Endodermal cell (in vitro differentiated cells): Measurements from ENCODE around the gene TMEM164. TPM values are rescaled to one million over a fixed set of nuclear protein-coding genes. Genes with fewer than 3 reads are reported as not detected.

Experiments
- DNase-seq: peaks from one replicate; pipeline ENCODE4 v3.0.0-alpha.2; 2017
- H3K27ac ChIP-seq: 2 replicates; pipeline ENCODE4 v1.5.1; 2013; ENCODE audit warnings: mild to moderate bottlenecking, low read depth, low read length, moderate library complexity
- H3K27me3 ChIP-seq: 2 replicates; pipeline ENCODE4 v1.6.1; 2013; ENCODE audit warnings: mild to moderate bottlenecking, low read length, moderate library complexity; ENCODE audit not compliant: insufficient read depth, control insufficient read depth, poor library complexity, severe bottlenecking
- H3K36me3 ChIP-seq: 2 replicates; pipeline ENCODE4 v1.7.0; 2013; ENCODE audit warnings: mild to moderate bottlenecking, low read length, moderate library complexity; ENCODE audit not compliant: control insufficient read depth, insufficient read depth
- H3K4me1 ChIP-seq: one replicate; pipeline ENCODE4 v1.7.0; 2013; ENCODE audit warnings: low read length; ENCODE audit not compliant: control insufficient read depth, insufficient read depth
- H3K4me3 ChIP-seq: 2 replicates; pipeline ENCODE4 v1.5.1; 2013; ENCODE audit warnings: mild to moderate bottlenecking, low read length, moderate library complexity
- H3K9ac ChIP-seq: 2 replicates; pipeline ENCODE4 v1.6.1; 2013; ENCODE audit warnings: mild to moderate bottlenecking, low read length, moderate library complexity; ENCODE audit not compliant: poor library complexity, severe bottlenecking; ENCODE audit errors: extremely low read depth
- H3K9me3 ChIP-seq: 2 replicates; pipeline ENCODE4 v1.6.1; 2013; ENCODE audit warnings: mild to moderate bottlenecking, low read length, moderate library complexity; ENCODE audit not compliant: control insufficient read depth
- H3K27ac Mint-ChIP-seq: 2 replicates; pipeline ENCODE4 v1.8.0; 2020; ENCODE audit warnings: mixed read lengths
- H3K27me3 Mint-ChIP-seq: 2 replicates; pipeline ENCODE4 v1.8.0; 2021; ENCODE audit warnings: mild to moderate bottlenecking, mixed read lengths; ENCODE audit not compliant: insufficient read depth
- H3K36me3 Mint-ChIP-seq: 2 replicates; pipeline ENCODE4 v1.8.0; 2020; ENCODE audit warnings: low read depth, mixed read lengths
- H3K4me1 Mint-ChIP-seq: 2 replicates; pipeline ENCODE4 v1.8.0; 2020; ENCODE audit warnings: mixed read lengths
- H3K4me3 Mint-ChIP-seq: 2 replicates; pipeline ENCODE4 v1.8.0; 2020; ENCODE audit warnings: mild to moderate bottlenecking, moderate library complexity, mixed read lengths
- H3K9me3 Mint-ChIP-seq: 2 replicates; pipeline ENCODE4 v1.8.0; 2020; ENCODE audit warnings: mild to moderate bottlenecking, mixed read lengths
- CTCF ChIP-seq: fragments of 200-600 bp; sonication (generic); conservative IDR thresholded peaks from 2 replicates; pipeline ENCODE4 v1.5.0; 2021; ENCODE audit warnings: antibody characterized with exemption, mild to moderate bottlenecking
- WGBS, 2 experiments: methylation state at CpG; one replicate each; pipeline versions ENCODE4 v1.1.5 to v1.1.7; 2013; ENCODE audit warnings: missing lambda C conversion rate in 2 of 2, mixed read lengths in 1 of 2; ENCODE audit not compliant: insufficient coverage in 1 of 2, insufficient read length in 1 of 2; 5-methylcytosine and 5-hydroxymethylcytosine counted together
- total RNA-seq, 2 donors: library from RNA; stranded (reverse); fragmentation: NEBNext Ultra II Directional in 1 of 2; extraction: Animal tissue kit (Norgen Biotek cat#: 25700) in 1 of 2; gene quantifications; 2 replicates in 1 of 2; 3 replicates in 1 of 2; pipeline ENCODE4 v1.2.1, GENCODE V29; 2021

TMEM164 gene
- total RNA-seq, 2 donors from 2014 or later: 30.4 to 50.7 TPM

GRCh38 chrX:110041980-110042379, 39.1 kb downstream of the TMEM164 start:
- Mint-ChIP-seq H3K27ac (no peak overlapping the region), H3K27me3 (peaks cover 2% of the 10 kb centered on the region), H3K9me3 (no peaks in the 10 kb centered on the region), H3K4me1 (peaks cover 66% of the 10 kb centered on the region), H3K36me3 (peaks cover 3% of the 10 kb centered on the region), H3K4me3 (no peak overlapping the region)
- H3K36me3 ChIP-seq: no peaks in the 10 kb centered on the region
- peaks cover 8% of the 10 kb centered on the region for H3K4me1 ChIP-seq
- no peak for TF ChIP-seq CTCF
- no peaks in the 10 kb centered on the region for H3K27me3 ChIP-seq
- H3K9me3 ChIP-seq: no peaks in the 10 kb centered on the region
- DNase-seq: no peak
- 97% methylated on average over 2 of the region's 2 CpGs; no CpG with 5 or more reads in 1 of the 2 experiments for WGBS, 2 experiments
- H3K27ac ChIP-seq: no peak overlapping the region
- H3K9ac ChIP-seq: no peak overlapping the region
- no peak overlapping the region for H3K4me3 ChIP-seq

- no peak for TF ChIP-seq CTCF
- Mint-ChIP-seq H3K27ac (no peak overlapping the region), H3K9me3 (no peaks in the 10 kb centered on the region), H3K27me3 (peaks cover 7% of the 10 kb centered on the region), H3K36me3 (peaks cover 3% of the 10 kb centered on the region), H3K4me3 (no peak overlapping the region), H3K4me1 (peaks cover 70% of the 10 kb centered on the region)
- Histone ChIP-seq H3K4me3 (no peak overlapping the region), H3K27me3 (no peaks in the 10 kb centered on the region), H3K9me3 (no peaks in the 10 kb centered on the region), H3K27ac (no peak overlapping the region), H3K9ac (no peak overlapping the region), H3K4me1 (peaks cover 8% of the 10 kb centered on the region), H3K36me3 (no peaks in the 10 kb centered on the region)
- DNase-seq: no peak
Measured at GRCh38 chrX:110042496-110042895, 39.6 kb downstream of the TMEM164 start.

- DNase-seq: no peak
- no peak overlapping the region for H3K4me3 Mint-ChIP-seq
- peaks cover 14% of the 10 kb centered on the region for H3K27me3 Mint-ChIP-seq
- no peak overlapping the region for H3K27ac Mint-ChIP-seq
- no peaks in the 10 kb centered on the region for H3K9me3 Mint-ChIP-seq
- no peaks in the 10 kb centered on the region for H3K36me3 ChIP-seq
- peaks cover 8% of the 10 kb centered on the region for H3K4me1 ChIP-seq
- WGBS, 2 experiments: 89% methylated on average over 1 of the region's 2 CpGs; no CpG with 5 or more reads in 1 of the 2 experiments
- no peaks in the 10 kb centered on the region for H3K9me3 ChIP-seq
- H3K4me1 Mint-ChIP-seq: peaks cover 67% of the 10 kb centered on the region
- H3K27ac ChIP-seq: no peak overlapping the region
- H3K9ac ChIP-seq: no peak overlapping the region
- no peak overlapping the region for H3K4me3 ChIP-seq
- TF ChIP-seq CTCF: no peak
- no peaks in the 10 kb centered on the region for H3K36me3 Mint-ChIP-seq
- H3K27me3 ChIP-seq: no peaks in the 10 kb centered on the region
Measured at GRCh38 chrX:110043506-110043905, 40.6 kb downstream of the TMEM164 start.
